Mucosa of descending colon (tissue), 3 donors: ENCODE measurements around the gene PLCH2. TPM values are rescaled to one million over a fixed set of nuclear protein-coding genes. Genes with fewer than 3 reads are reported as not detected.

Experiments used
- ATAC-seq: fragments of 200-7000 bp; cut with Tn5 transposase; one replicate; pipeline ENCODE4 v1.9.1; 2020; ENCODE audit warnings: mild to moderate bottlenecking, moderate library complexity
- DNase-seq, 3 donors: peaks; one replicate each; pipeline ENCODE4 v3.0.0-alpha.2; 2020
- H3K36me3 ChIP-seq: fragments of 200-600 bp; one replicate; pipeline ENCODE4 v1.8.0; 2021; ENCODE audit warnings: low read depth, mild to moderate bottlenecking
- H3K4me1 ChIP-seq: fragments of 200-600 bp; one replicate; pipeline ENCODE4 v1.8.0; 2021; ENCODE audit warnings: low read depth, mild to moderate bottlenecking
- H3K4me3 ChIP-seq: fragments of 200-600 bp; one replicate; pipeline ENCODE4 v1.8.0; 2021; ENCODE audit warnings: mild to moderate bottlenecking
- H3K9me3 ChIP-seq: fragments of 200-600 bp; one replicate; pipeline ENCODE4 v1.8.0; 2021; ENCODE audit warnings: mild to moderate bottlenecking
- CTCF ChIP-seq: fragments of 200-600 bp; IDR thresholded peaks from one replicate; pipeline ENCODE4 v1.8.0; 2022; ENCODE audit warnings: antibody characterized with exemption, mild to moderate bottlenecking
- intact Hi-C, 2 donors: fragments of 100-400 bp; cut with DNase I in 1 of 2; cut with micrococcal nuclease in 1 of 2; formaldehyde crosslinking; loops; one replicate each; pipeline versions ENCODE4 v1.11.0 to v1.11.1; 2022; cut with DNase I, micrococcal nuclease
- total RNA-seq, 3 donors: library from RNA; stranded (reverse); fragmentation: NEBNext Ultra II Directional in 2 of 3; extraction: Animal tissue kit (Norgen Biotek cat#: 25700) in 2 of 3; gene quantifications; one replicate each; pipeline versions ENCODE4 v1.2.1 to v1.2.4, GENCODE V29; 2021 to 2023
- donor health status: DM: no; HTN: no; CAD: no; lungs with moderate emphysema.
- donor health status: DM: no; HTN: no; CAD: no.
- donor health status: DM: no; HTN: yes; CAD: no.

PLCH2 gene
- total RNA-seq, 3 donors from 2014 or later, result 1.2 to 6.8 (median 1.9) TPM

- Histone ChIP-seq H3K9me3 (no peaks in the 10 kb centered on the region), H3K36me3 (peaks cover 13% of the 10 kb centered on the region), H3K4me3 (no peak overlapping the region), H3K4me1 (no peaks in the 10 kb centered on the region)
- DNase-seq, result no peak
- ATAC-seq, result no peak
- intact Hi-C loops, result no loop called here
- TF ChIP-seq CTCF, result no peak
Measured at GRCh38 chr1:2512862-2513421, 36.9 kb downstream of the PLCH2 start.

- Histone ChIP-seq H3K36me3 (peaks cover 20% of the 10 kb centered on the region), H3K9me3 (no peaks in the 10 kb centered on the region), H3K4me1 (no peaks in the 10 kb centered on the region), H3K4me3 (no peak overlapping the region)
- no peak for TF ChIP-seq CTCF
- DNase-seq, result no peak
- ATAC-seq, result no peak
- intact Hi-C loops, result no loop called here
Measured at GRCh38 chr1:2513939-2514652, 38.0 kb downstream of the PLCH2 start.

GRCh38 chr1:2514863-2515762 lies 39.0 kb downstream of the PLCH2 start:
- H3K9me3 ChIP-seq, result no peaks in the 10 kb centered on the region
- peaks cover 25% of the 10 kb centered on the region for H3K36me3 ChIP-seq
- DNase-seq (no peak), ATAC-seq (no peak)
- no peak for TF ChIP-seq CTCF
- intact Hi-C loops, result no loop called here
- no peaks in the 10 kb centered on the region for H3K4me1 ChIP-seq
- no peak overlapping the region for H3K4me3 ChIP-seq

GRCh38 chr1:2515763-2516080 lies 39.6 kb downstream of the PLCH2 start:
- Histone ChIP-seq H3K4me1 (no peaks in the 10 kb centered on the region), H3K4me3 (no peak overlapping the region), H3K9me3 (no peaks in the 10 kb centered on the region), H3K36me3 (peaks cover 26% of the 10 kb centered on the region)
- intact Hi-C loops, result no loop called here
- no peak for TF ChIP-seq CTCF
- DNase-seq (no peak), ATAC-seq (no peak)

- TF ChIP-seq CTCF, result no peak
- intact Hi-C loops, result no loop called here
- H3K36me3 ChIP-seq, result peaks cover 26% of the 10 kb centered on the region
- no peaks in the 10 kb centered on the region for H3K4me1 ChIP-seq
- no peak overlapping the region for H3K4me3 ChIP-seq
- DNase-seq, result no peak
- H3K9me3 ChIP-seq, result no peaks in the 10 kb centered on the region
- ATAC-seq, result no peak
Measured at GRCh38 chr1:2516124-2516523, 40.0 kb downstream of the PLCH2 start.
